GM13976 (cell line): ENCODE results near the gene PLEKHM3.

ENCODE experiments used
- DNase-seq: peaks from one replicate; pipeline ENCODE4 v3.0.0; 2012; ENCODE audit warnings: low spot score
- CTCF ChIP-seq: IDR thresholded peaks from 2 replicates; pipeline ENCODE4 v1.5.1; 2012; ENCODE audit warnings: borderline replicate concordance, mild to moderate bottlenecking; ENCODE audit not compliant: insufficient read depth; ENCODE audit errors: extremely low read depth, missing control alignments, control extremely low read depth
- in situ Hi-C: fragments of 300-500 bp; cut with MboI; formaldehyde crosslinking; loops from one replicate; pipeline ENCODE4 v1.12.0; 2022; ENCODE audit warnings: low sequenced_read_pairs, mixed read lengths, inconsistent platforms; ENCODE audit not compliant: unreplicated experiment

PLEKHM3 gene

GRCh38 chr2:208049006-208049405 is 23.7 kb upstream of the PLEKHM3 start:
- in situ Hi-C loops, result no loop called here
- TF ChIP-seq CTCF, result no peak
- DNase-seq, result no peak

GRCh38 chr2:208047840-208048239 is 22.5 kb upstream of the PLEKHM3 start:
- in situ Hi-C loops, result no loop called here
- TF ChIP-seq CTCF, result no peak

GRCh38 chr2:208046686-208047085 is 21.4 kb upstream of the PLEKHM3 start:
- in situ Hi-C loops, result no loop called here
- TF ChIP-seq CTCF, result no peak
- DNase-seq, result no peak

More at GRCh38 chr2:208047840-208048239, 22.5 kb upstream of the PLEKHM3 start:
- DNase-seq, result no peak

- no peak for DNase-seq
- in situ Hi-C loops, result no loop called here
- no peak for TF ChIP-seq CTCF
These were observed 17.1 kb upstream of the PLEKHM3 start for GRCh38 chr2:208042450-208042849.

GRCh38 chr2:208042041-208042440 is 16.7 kb upstream of the PLEKHM3 start:
- no peak for TF ChIP-seq CTCF
- DNase-seq, result no peak
- in situ Hi-C loops, result no loop called here

DNA sequence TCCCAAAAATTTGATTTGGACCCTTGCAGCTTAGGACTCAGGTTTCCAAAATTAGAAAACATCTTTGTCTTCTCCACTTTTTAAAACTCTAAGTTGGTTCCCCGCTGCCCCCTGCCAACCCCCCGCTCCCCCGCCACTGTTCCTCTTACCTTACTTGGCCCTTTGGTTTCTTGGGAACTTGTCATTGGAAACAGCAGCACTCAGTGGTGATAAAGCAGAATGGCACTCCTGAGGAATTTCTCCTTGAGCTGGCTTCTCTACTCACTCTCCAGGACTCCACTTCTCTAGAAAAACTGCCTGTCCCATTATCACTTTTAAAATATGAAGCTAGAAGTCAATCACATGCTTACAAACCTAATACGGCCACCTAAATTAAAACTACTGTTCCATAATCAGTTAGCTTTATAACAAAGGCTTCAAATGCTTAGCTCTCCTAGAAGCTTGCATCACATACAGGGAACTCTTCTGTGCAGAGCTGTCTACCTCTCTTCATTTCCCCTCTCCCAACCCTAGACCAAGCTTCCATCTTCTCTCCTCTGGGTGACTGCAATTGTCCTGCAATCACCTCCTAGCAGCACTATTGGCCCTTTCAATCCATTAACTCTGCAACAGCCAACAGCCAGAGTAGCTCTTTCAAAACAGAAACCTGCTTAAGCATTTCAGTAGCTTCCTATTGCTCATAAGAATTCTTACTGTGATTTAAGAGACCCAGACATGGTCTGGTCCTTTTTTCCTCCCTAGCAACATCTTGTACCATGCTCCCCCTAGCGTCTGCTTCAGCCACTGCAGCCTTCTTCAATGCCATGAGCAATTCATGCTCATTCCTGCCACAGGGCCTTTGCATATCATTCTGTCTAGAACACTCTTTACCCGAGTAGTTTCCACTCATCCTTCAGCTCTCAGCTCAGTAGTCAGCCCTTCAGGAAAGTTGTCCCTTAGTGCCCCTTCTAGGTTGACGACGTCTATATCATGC is 15.2 kb upstream of the PLEKHM3 start:
- in situ Hi-C loops, result no loop called here
- peak; percentile 64 for DNase-seq
- peak; percentile 77 for TF ChIP-seq CTCF
